Neuronal stem cell (in vitro differentiated cells): ENCODE results near the gene PCCB.
"Not testable (repeated sequence)": the region's sequence is repeated elsewhere in the genome, so short reads cannot be mapped to it uniquely, and the experiment has no call there.

Experiments
- DNase-seq: peaks from one replicate; pipeline ENCODE4 v3.0.0-alpha.2; 2013; ENCODE audit warnings: low spot score
- H2AFZ ChIP-seq: one replicate; pipeline ENCODE4 v1.6.1; 2013; ENCODE audit warnings: mild to moderate bottlenecking, low read length, inconsistent platforms
- H2AK5ac ChIP-seq: 2 replicates; pipeline ENCODE4 v1.6.1; 2013; ENCODE audit warnings: low read depth, mild to moderate bottlenecking, inconsistent platforms, low read length, moderate library complexity, mixed read lengths
- H2BK120ac ChIP-seq: 2 replicates; pipeline ENCODE4 v1.6.1; 2013; ENCODE audit warnings: low read depth, mild to moderate bottlenecking, inconsistent platforms, low read length, moderate library complexity, mixed read lengths
- H2BK12ac ChIP-seq: one replicate; pipeline ENCODE4 v1.6.1; 2013; ENCODE audit warnings: low read length, inconsistent platforms
- H2BK15ac ChIP-seq: 2 replicates; pipeline ENCODE4 v1.6.1; 2013; ENCODE audit warnings: mild to moderate bottlenecking, low read length, inconsistent platforms, mixed read lengths
- H2BK5ac ChIP-seq: one replicate; pipeline ENCODE4 v1.6.1; 2013; ENCODE audit warnings: inconsistent platforms, mild to moderate bottlenecking, low read length, moderate library complexity
- H3K14ac ChIP-seq: one replicate; pipeline ENCODE4 v1.6.1; 2013; ENCODE audit warnings: low read length, inconsistent platforms
- H3K18ac ChIP-seq: 2 replicates; pipeline ENCODE4 v1.6.1; 2013; ENCODE audit warnings: low read length, inconsistent platforms
- H3K23ac ChIP-seq: 2 replicates; pipeline ENCODE4 v1.6.1; 2013; ENCODE audit warnings: low read depth, mild to moderate bottlenecking, mixed read lengths, low read length, inconsistent platforms; ENCODE audit not compliant: poor library complexity
- H3K27ac ChIP-seq: replicated peaks from 3 replicates; pipeline ENCODE4 v1.5.1; 2013; ENCODE audit warnings: low read length, inconsistent platforms
- H3K27me3 ChIP-seq, 3 experiments: 2 replicates each; pipeline ENCODE4 v1.6.1; 2013; ENCODE audit warnings: low read length in 3 of 3, mild to moderate bottlenecking in 2 of 3, inconsistent platforms in 1 of 3, low read depth in 1 of 3, mixed read lengths in 1 of 3, moderate library complexity in 1 of 3; ENCODE audit not compliant: control insufficient read depth in 3 of 3, insufficient read depth in 3 of 3
- H3K36me3 ChIP-seq, 2 donors: replicated peaks in 1 of 2; 2 replicates each; pipeline ENCODE4 v1.6.1; 2013; ENCODE audit warnings: low read length in 2 of 2; ENCODE audit not compliant: control insufficient read depth in 2 of 2, insufficient read depth in 2 of 2
- H3K4ac ChIP-seq: 2 replicates; pipeline ENCODE4 v1.6.1; 2013; ENCODE audit warnings: inconsistent platforms, mild to moderate bottlenecking, low read length, moderate library complexity
- H3K4me1 ChIP-seq, 2 donors: 1 replicate in 1 of 2; 2 replicates in 1 of 2; pipeline ENCODE4 v1.6.1; 2013; ENCODE audit warnings: low read length in 2 of 2, low read depth in 1 of 2; ENCODE audit not compliant: control insufficient read depth in 2 of 2, insufficient read depth in 1 of 2
- H3K4me2 ChIP-seq: one replicate; pipeline ENCODE4 v1.6.1; 2013; ENCODE audit warnings: mild to moderate bottlenecking, low read length, inconsistent platforms; ENCODE audit not compliant: insufficient read depth, poor library complexity, severe bottlenecking
- H3K4me3 ChIP-seq, 2 donors: 2 replicates each; pipeline ENCODE4 v1.5.1; 2013; ENCODE audit warnings: low read length in 2 of 2, mild to moderate bottlenecking in 2 of 2, inconsistent platforms in 1 of 2, moderate library complexity in 1 of 2
- H3K79me1 ChIP-seq: one replicate; pipeline ENCODE4 v1.6.1; 2013; ENCODE audit warnings: low read depth, mild to moderate bottlenecking, inconsistent platforms, low read length, moderate library complexity
- H3K9ac ChIP-seq: one replicate; pipeline ENCODE4 v1.6.1; 2013; ENCODE audit warnings: mild to moderate bottlenecking, low read depth, low read length, inconsistent platforms; ENCODE audit not compliant: poor library complexity
- H3K9me3 ChIP-seq, 2 donors: replicated peaks in 1 of 2; 2 replicates each; pipeline versions ENCODE3 to v1.6.1; 2013; ENCODE audit warnings: low read length in 2 of 2, mild to moderate bottlenecking in 2 of 2, inconsistent platforms in 1 of 2, low read depth in 1 of 2, mixed read lengths in 1 of 2, moderate library complexity in 1 of 2; ENCODE audit not compliant: control insufficient read depth in 2 of 2, insufficient read depth in 1 of 2
- H4K8ac ChIP-seq: one replicate; pipeline ENCODE4 v1.6.1; 2013; ENCODE audit warnings: low read depth, mild to moderate bottlenecking, inconsistent platforms, low read length, moderate library complexity
- H4K91ac ChIP-seq: one replicate; pipeline ENCODE4 v1.6.1; 2013; ENCODE audit warnings: low read length, low read depth, mild to moderate bottlenecking, inconsistent platforms; ENCODE audit not compliant: poor library complexity
- WGBS, 2 donors: extraction: QIAGEN DNeasy Blood & Tissue Kit; methylation state at CpG; one replicate each; pipeline ENCODE4 v1.1.7; 2013; ENCODE audit warnings: missing lambda C conversion rate in 2 of 2, mixed read lengths in 1 of 2; ENCODE audit not compliant: insufficient read length in 2 of 2, insufficient replicate concordance in 1 of 2; ENCODE audit errors: extremely low coverage in 2 of 2; 5-methylcytosine and 5-hydroxymethylcytosine counted together

PCCB gene

DNA sequence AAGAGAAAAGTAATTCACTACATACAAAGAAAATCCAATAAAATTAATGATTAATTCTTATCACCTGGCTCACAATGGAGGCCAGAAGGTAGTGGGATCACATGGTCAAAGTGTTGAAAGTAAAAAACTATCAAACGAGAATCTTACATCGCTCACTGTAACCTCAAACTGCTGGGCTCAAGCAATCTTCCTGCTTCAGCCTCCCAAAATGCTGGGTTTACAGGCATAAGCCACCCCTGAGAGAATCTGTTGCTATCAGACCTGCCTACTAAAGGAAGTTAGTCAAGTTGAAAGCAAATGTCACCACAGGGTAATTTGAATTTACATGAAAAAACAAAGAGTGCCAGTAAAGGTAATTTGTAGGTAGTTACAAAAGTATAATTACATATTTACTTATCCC lies 103.3 kb downstream of the PCCB start:
- Histone ChIP-seq H3K4me1 (no peaks in the 10 kb centered on the region), H3K23ac (no peak overlapping the region), H3K9me3 (peaks cover 0 to 2% of the 10 kb centered on the region in 2 donors), H2AFZ (no peak overlapping the region), H2BK12ac (no peak overlapping the region), H3K27me3 (no peaks in the 10 kb centered on the region), H3K18ac (no peak overlapping the region), H3K27ac (no peak overlapping the region), H4K91ac (no peak overlapping the region), H2BK15ac (no peak overlapping the region), H3K4ac (no peak overlapping the region), H3K4me3 (no peak overlapping the region), H2BK5ac (no peak overlapping the region), H2BK120ac (no peak overlapping the region), H3K79me1 (peaks cover under 1% of the 10 kb centered on the region), H3K9ac (no peak overlapping the region), H3K36me3 (peaks cover 0 to 38% of the 10 kb centered on the region in 2 donors), H3K14ac (no peak overlapping the region), H3K4me2 (no peak overlapping the region), H4K8ac (no peak overlapping the region), H2AK5ac (no peak overlapping the region)
- DNase-seq = no peak
- no CpG with 5 or more reads among the region's 2 CpGs for WGBS, 2 donors

DNA sequence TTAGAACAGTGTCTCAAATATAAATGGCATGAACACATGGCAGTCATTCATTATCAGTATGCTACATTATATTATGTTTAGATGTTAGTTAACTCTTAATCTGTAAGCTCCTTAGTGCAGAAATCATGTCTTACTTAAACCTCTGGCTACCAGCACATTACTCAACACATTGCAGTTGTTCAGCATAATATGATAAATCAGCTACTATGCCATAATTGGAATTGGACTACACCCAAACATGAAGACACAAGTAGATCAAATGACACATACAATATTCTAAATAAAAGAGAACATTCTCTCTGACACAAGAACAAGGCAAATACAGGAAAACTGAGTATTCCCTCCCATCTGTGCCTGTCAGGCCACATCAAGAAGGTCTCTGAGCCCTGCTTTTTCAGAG lies 116.1 kb downstream of the PCCB start:
- Histone ChIP-seq H2AK5ac (no peak overlapping the region), H2AFZ (no peak overlapping the region), H3K9ac (no peak overlapping the region), H2BK12ac (no peak overlapping the region), H3K9me3 (peaks cover 0 to 2% of the 10 kb centered on the region in 2 donors), H3K27me3 (no peaks in the 10 kb centered on the region), H4K8ac (no peak overlapping the region), H2BK5ac (no peak overlapping the region), H3K14ac (no peak overlapping the region), H3K36me3 (peaks cover 0 to 11% of the 10 kb centered on the region in 2 donors), H3K4me2 (no peak overlapping the region), H3K4ac (no peak overlapping the region), H2BK120ac (no peak overlapping the region), H3K27ac (no peak overlapping the region), H3K4me1 (no peaks in the 10 kb centered on the region), H3K18ac (no peak overlapping the region), H2BK15ac (no peak overlapping the region), H3K79me1 (no peaks in the 10 kb centered on the region), H3K4me3 (no peak overlapping the region), H3K23ac (no peak overlapping the region), H4K91ac (no peak overlapping the region)
- DNase-seq = no peak

DNA sequence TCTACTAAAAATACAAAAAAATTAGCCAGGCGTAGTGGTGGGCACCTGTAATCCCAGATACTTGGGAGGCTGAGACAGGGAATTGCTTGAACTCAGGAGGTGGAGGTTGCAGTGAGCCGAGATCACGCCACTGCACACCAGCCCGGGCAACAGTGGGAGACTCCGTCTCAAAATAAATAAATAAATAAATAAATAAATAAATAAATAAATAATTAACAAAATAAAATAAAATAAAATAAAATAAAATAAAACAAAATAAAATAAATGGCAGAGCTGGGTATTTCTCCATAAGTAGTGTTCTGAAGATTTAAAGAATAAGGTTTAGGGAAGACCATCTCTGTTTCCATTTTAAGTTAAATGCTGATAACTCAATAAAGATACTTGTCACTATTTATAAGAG lies 125.7 kb downstream of the PCCB start:
- H4K8ac ChIP-seq, H2BK120ac ChIP-seq, H2BK12ac ChIP-seq, H3K4me2 ChIP-seq, H3K27ac ChIP-seq, H3K9ac ChIP-seq, H2BK5ac ChIP-seq, H2AFZ ChIP-seq, H3K18ac ChIP-seq, H2AK5ac ChIP-seq, H3K4me1 ChIP-seq, DNase-seq, H3K9me3 ChIP-seq, H4K91ac ChIP-seq, H3K27me3 ChIP-seq, H3K23ac ChIP-seq, H2BK15ac ChIP-seq, H3K4ac ChIP-seq, H3K14ac ChIP-seq, H3K4me3 ChIP-seq, H3K79me1 ChIP-seq: not testable (repeated sequence)
- WGBS, 2 donors = no CpG with 5 or more reads among the region's 5 CpGs
- H3K36me3 ChIP-seq = peaks cover 2 to 14% of the 10 kb centered on the region in 2 donors

GRCh38 chr3:136377508-136377907 lies 127.4 kb downstream of the PCCB start:
- Histone ChIP-seq H3K4ac (no peak overlapping the region), H4K8ac (no peak overlapping the region)
- no CpG with 5 or more reads among the region's 2 CpGs for WGBS, 2 donors

More at GRCh38 chr3:136377508-136377907, 127.4 kb downstream of the PCCB start:
- Histone ChIP-seq H3K9me3 (peaks cover 0 to 2% of the 10 kb centered on the region in 2 donors), H4K91ac (no peak overlapping the region), H3K4me2 (no peak overlapping the region), H2BK12ac (no peak overlapping the region), H3K23ac (no peak overlapping the region), H3K27ac (no peak overlapping the region), H3K18ac (no peak overlapping the region), H2BK120ac (no peak overlapping the region), H3K9ac (no peak overlapping the region), H3K27me3 (no peaks in the 10 kb centered on the region), H3K4me3 (no peak overlapping the region), H3K4me1 (no peaks in the 10 kb centered on the region), H3K79me1 (no peaks in the 10 kb centered on the region), H3K14ac (no peak overlapping the region), H2AK5ac (no peak overlapping the region), H3K36me3 (peaks cover 2 to 14% of the 10 kb centered on the region in 2 donors), H2BK15ac (no peak overlapping the region), H2BK5ac (no peak overlapping the region), H2AFZ (no peak overlapping the region)
- DNase-seq = no peak
